ENCODE data around the gene MR1. TPM values are rescaled to one million over a fixed set of nuclear protein-coding genes. Genes with fewer than 3 reads are reported as not detected.

MR1 gene
- total RNA-seq, result 10 to 100 TPM in 3 of 4 donors, 1 to 10 TPM in 1; 9.1 to 21.8 (median 13.8) TPM

GRCh38 chr1:181033799-181034451 lies at the start of gene MR1:
TSS of gene MR1 (plus strand) at chr1:181033983. CDS start at chr1:181034008, 25 bp downstream.
- peak within 1 kb of the TSS; percentile 31 to 69 (median 52) for H3K4me3 ChIP-seq
- H3K27ac ChIP-seq, result peak within 1 kb of the TSS; percentile 96 to 97 (median 96)
- intact Hi-C loops (cut with DNase I), result no loop called here
- H3K27me3 ChIP-seq, result no peaks in the 10 kb centered on the region
- H3K4me1 ChIP-seq, result peaks cover 32 to 62% (median 34%) of the 10 kb centered on the region in 3 donors
- WGBS, 2 donors, result 2 to 3% methylated on average over 9 of the region's 9 CpGs
- H3K36me3 ChIP-seq, result peaks cover 0 to 10% (median 0%) of the 10 kb centered on the region in 3 donors
- no peaks in the 10 kb centered on the region for H3K9me3 ChIP-seq
- DNase-seq, result no peak
- TF ChIP-seq CTCF (IDR thresholded peaks at IDR 0.05) (no peak), POLR2A (IDR thresholded peaks at IDR 0.05) (peak in 2 of 4 donors; percentile 50 to 77)

GRCh38 chr1:180988253-180988752 lies 45.5 kb upstream of the MR1 start:
- no peak for TF ChIP-seq POLR2A (IDR thresholded peaks at IDR 0.05)
- TF ChIP-seq CTCF (IDR thresholded peaks at IDR 0.05), result no peak
- Histone ChIP-seq H3K4me3 (no peak overlapping the region), H3K4me1 (peaks cover 0 to 8% (median 0%) of the 10 kb centered on the region in 3 donors), H3K36me3 (peaks cover 23 to 99% (median 31%) of the 10 kb centered on the region in 3 donors), H3K27ac (no peak overlapping the region), H3K9me3 (no peaks in the 10 kb centered on the region), H3K27me3 (no peaks in the 10 kb centered on the region)
- intact Hi-C loops (cut with DNase I), result no loop called here
- DNase-seq, result no peak
- WGBS, 2 donors, result 20 to 46% methylated on average over 8 of the region's 8 CpGs

- intact Hi-C loops (cut with DNase I), result no loop called here
- Histone ChIP-seq H3K4me3 (no peak overlapping the region), H3K9me3 (no peaks in the 10 kb centered on the region), H3K27ac (no peak overlapping the region), H3K27me3 (no peaks in the 10 kb centered on the region), H3K4me1 (no peaks in the 10 kb centered on the region), H3K36me3 (peaks cover 8 to 90% (median 11%) of the 10 kb centered on the region in 3 donors)
- WGBS, 2 donors, result 80 to 87% methylated on average over 3 of the region's 3 CpGs
- no peak for DNase-seq
- TF ChIP-seq CTCF (IDR thresholded peaks at IDR 0.05), result no peak
Observed at GRCh38 chr1:180994262-180994661, 39.5 kb upstream of the MR1 start.

- intact Hi-C loops (cut with DNase I), result no loop called here
- DNase-seq, result no peak
- no peak overlapping the region for H3K27ac ChIP-seq
- H3K36me3 ChIP-seq, result peaks cover 0 to 89% (median 7%) of the 10 kb centered on the region in 3 donors
- H3K9me3 ChIP-seq, result no peaks in the 10 kb centered on the region
- no peak overlapping the region for H3K4me3 ChIP-seq
- no peaks in the 10 kb centered on the region for H3K27me3 ChIP-seq
- TF ChIP-seq CTCF (IDR thresholded peaks at IDR 0.05), result no peak
- TF ChIP-seq POLR2A (IDR thresholded peaks at IDR 0.05), result no peak
- WGBS, 2 donors, result 83 to 89% methylated on average over 3 to 4 of the region's 4 CpGs
- H3K4me1 ChIP-seq, result no peaks in the 10 kb centered on the region
Observed at GRCh38 chr1:180997843-180998504, 35.8 kb upstream of the MR1 start.
